ENCODE measurements around the gene POLR1G. TPM values are rescaled to one million over a fixed set of nuclear protein-coding genes. Genes with fewer than 3 reads are reported as not detected.

Gene POLR1G, protein sequence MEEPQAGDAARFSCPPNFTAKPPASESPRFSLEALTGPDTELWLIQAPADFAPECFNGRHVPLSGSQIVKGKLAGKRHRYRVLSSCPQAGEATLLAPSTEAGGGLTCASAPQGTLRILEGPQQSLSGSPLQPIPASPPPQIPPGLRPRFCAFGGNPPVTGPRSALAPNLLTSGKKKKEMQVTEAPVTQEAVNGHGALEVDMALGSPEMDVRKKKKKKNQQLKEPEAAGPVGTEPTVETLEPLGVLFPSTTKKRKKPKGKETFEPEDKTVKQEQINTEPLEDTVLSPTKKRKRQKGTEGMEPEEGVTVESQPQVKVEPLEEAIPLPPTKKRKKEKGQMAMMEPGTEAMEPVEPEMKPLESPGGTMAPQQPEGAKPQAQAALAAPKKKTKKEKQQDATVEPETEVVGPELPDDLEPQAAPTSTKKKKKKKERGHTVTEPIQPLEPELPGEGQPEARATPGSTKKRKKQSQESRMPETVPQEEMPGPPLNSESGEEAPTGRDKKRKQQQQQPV
- total RNA-seq (2014; rRNA removed; shearing (Covaris generic)), result 25.1 and 29.8 TPM in 2 replicates

GRCh38 chr19:45406226-45407090 is at the start of gene POLR1G:
POLR1G (plus strand) TSS chr19:45406644; CDS start chr19:45406697, 53 bp downstream.

GRCh38 chr19:45370410-45371204 is 35.8 kb upstream of the POLR1G start, which contains the start of gene ERCC2:
ERCC2 (minus strand) TSS chr19:45370573; CDS start chr19:45370540, 33 bp downstream.

DNA sequence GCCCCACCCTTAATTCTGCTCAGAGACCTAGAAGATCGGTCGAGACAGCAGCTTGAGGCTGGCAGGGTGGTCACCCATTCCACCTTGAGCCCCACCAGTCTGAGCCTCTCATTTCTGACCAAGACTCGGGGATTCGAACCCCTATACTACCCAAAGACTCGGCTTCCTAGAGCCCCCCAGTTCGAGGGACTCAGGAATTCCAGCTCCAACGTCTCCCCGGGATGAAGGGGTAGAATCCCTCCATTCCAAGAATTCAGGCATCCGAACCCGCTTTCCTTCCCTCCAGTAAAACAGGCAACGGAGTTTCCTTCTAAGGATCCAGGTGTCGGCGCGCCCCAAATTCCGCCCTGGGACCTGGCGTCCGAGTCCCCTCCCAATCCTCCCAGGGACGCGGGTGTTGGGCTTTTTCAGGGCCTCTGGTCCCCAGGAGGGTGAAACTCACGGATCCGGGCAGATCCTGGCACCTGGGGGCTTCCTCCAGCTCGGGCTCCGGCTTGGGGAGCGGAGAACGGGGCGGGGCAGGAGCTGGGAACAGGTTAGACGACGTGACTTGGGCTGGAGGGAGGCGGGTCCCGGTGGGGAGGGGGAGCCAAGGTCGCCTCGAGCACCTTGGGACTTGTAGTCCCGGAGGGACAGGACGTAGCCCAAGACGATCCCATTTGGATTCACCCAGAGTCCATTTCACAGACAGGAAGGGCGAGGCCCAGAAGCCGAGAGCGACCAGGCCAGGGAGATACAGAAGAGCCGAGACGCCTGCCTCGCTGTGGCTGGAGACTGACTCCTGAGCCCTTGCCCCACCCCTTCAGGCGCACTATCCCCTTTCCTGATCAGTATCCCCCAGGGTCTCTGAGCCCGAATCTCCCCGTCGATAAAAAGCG is 1.6 kb upstream of the POLR1G start, which contains the start of gene PPP1R13L:
TSS of gene PPP1R13L (minus strand) at position 513 of the 878 bp plus-strand sequence. CDS start 6,751 bp downstream, outside the sequence.

GRCh38 chr19:45423589-45424190 is 17.2 kb downstream of the POLR1G start, which contains the start of gene ERCC1:
ERCC1 (minus strand) TSS chr19:45423917; CDS start chr19:45423374, 543 bp downstream.

Small RNA genes lying within 50 kb of the gene (small RNA-seq; reads per million reads assigned to genes)
- not detected for gene MIR6088

Other genes with a start within 250 kb of the POLR1G start
- gene NKPD1, start 245.7 kb upstream of the POLR1G start, total RNA-seq (2014; rRNA removed; shearing (Covaris generic)), result not detected in 2 replicates
- 4.4 and 4.9 TPM in 2 replicates for gene TRAPPC6A, start 228.4 kb upstream of the POLR1G start, total RNA-seq (2014; rRNA removed; shearing (Covaris generic))
- gene BLOC1S3, start 227.9 kb upstream of the POLR1G start, total RNA-seq (2014; rRNA removed; shearing (Covaris generic)), result 3.6 and 3.7 TPM in 2 replicates
- 0.53 and 0.72 TPM in 2 replicates for gene EXOC3L2, start 161.2 kb upstream of the POLR1G start, total RNA-seq (2014; rRNA removed; shearing (Covaris generic))
- 12.4 and 12.9 TPM in 2 replicates for gene MARK4, start 155.4 kb upstream of the POLR1G start, total RNA-seq (2014; rRNA removed; shearing (Covaris generic))
- gene CKM, start 83.8 kb upstream of the POLR1G start, total RNA-seq (2014; rRNA removed; shearing (Covaris generic)), result not detected in 2 replicates
- gene KLC3, start 65.9 kb upstream of the POLR1G start, total RNA-seq (2014; rRNA removed; shearing (Covaris generic)), result 0.24 TPM in 1 of 2 replicates, not detected in the other
- gene ERCC2, start 36.1 kb upstream of the POLR1G start, total RNA-seq (2014; rRNA removed; shearing (Covaris generic)), result 27.6 and 28.0 TPM in 2 replicates
- 1.6 and 3.7 TPM in 2 replicates for gene PPP1R13L, start 1.6 kb upstream of the POLR1G start, total RNA-seq (2014; rRNA removed; shearing (Covaris generic))
- gene ERCC1, start 17.3 kb downstream of the POLR1G start, total RNA-seq (2014; rRNA removed; shearing (Covaris generic)), result 218 and 262 TPM in 2 replicates
- gene FOSB, start 61.4 kb downstream of the POLR1G start, total RNA-seq (2014; rRNA removed; shearing (Covaris generic)), result 34.9 and 45.0 TPM in 2 replicates
- gene RTN2, start 90.4 kb downstream of the POLR1G start, total RNA-seq (2014; rRNA removed; shearing (Covaris generic)), result 3.5 and 5.0 TPM in 2 replicates
- gene PPM1N, start 91.8 kb downstream of the POLR1G start, total RNA-seq (2014; rRNA removed; shearing (Covaris generic)), result 2.2 and 2.8 TPM in 2 replicates
- gene VASP, start 100.8 kb downstream of the POLR1G start, total RNA-seq (2014; rRNA removed; shearing (Covaris generic)), result 96.6 and 98.0 TPM in 2 replicates
- gene OPA3, start 178.2 kb downstream of the POLR1G start, total RNA-seq (2014; rRNA removed; shearing (Covaris generic)), result 7.5 and 9.9 TPM in 2 replicates
- gene GPR4, start 195.6 kb downstream of the POLR1G start, total RNA-seq (2014; rRNA removed; shearing (Covaris generic)), result 0.04 and 0.13 TPM in 2 replicates
- gene EML2, start 232.8 kb downstream of the POLR1G start, total RNA-seq (2014; rRNA removed; shearing (Covaris generic)), result 59.8 and 70.0 TPM in 2 replicates

Measured in A375 (cell line).